Uterus (tissue), 4 donors: Measurements from ENCODE around the gene SOD3. TPM values are rescaled to one million over a fixed set of nuclear protein-coding genes. Genes with fewer than 3 reads are reported as not detected.

ENCODE experiments used
- DNase-seq, 2 donors: peaks; one replicate each; pipeline ENCODE4 v3.0.0-alpha.2; 2019 to 2020
- H3K27ac ChIP-seq, 2 donors: fragments of 200-600 bp; sonication (generic); 1 replicate in 1 of 2; 2 replicates in 1 of 2; pipeline ENCODE4 v1.5.1; 2016 to 2018
- H3K27me3 ChIP-seq, 2 donors: fragments of 200-600 bp; sonication (generic); one replicate each; pipeline ENCODE4 v1.5.1; 2018 to 2019; ENCODE audit warnings: control low read depth in 1 of 2
- H3K36me3 ChIP-seq, 2 donors: fragments of 200-600 bp; sonication (generic); one replicate each; pipeline ENCODE4 v1.5.1; 2019; ENCODE audit warnings: control low read depth in 1 of 2
- H3K4me1 ChIP-seq, 2 donors: fragments of 200-600 bp; sonication (generic); one replicate each; pipeline ENCODE4 v1.5.1; 2018 to 2019; ENCODE audit warnings: control low read depth in 1 of 2
- H3K4me3 ChIP-seq, 2 donors: fragments of 200-600 bp; sonication (generic); 1 replicate in 1 of 2; 2 replicates in 1 of 2; pipeline ENCODE4 v1.5.1; 2018 to 2019; ENCODE audit warnings: mild to moderate bottlenecking in 1 of 2
- H3K9me3 ChIP-seq, 2 donors: fragments of 200-600 bp; sonication (generic); one replicate each; pipeline ENCODE4 v1.5.1; 2019; ENCODE audit warnings: control low read depth in 1 of 2
- POLR2A ChIP-seq, 2 donors: fragments of 450-650 bp; IDR thresholded peaks; one replicate each; pipeline ENCODE4 v1.6.1; 2016; ENCODE audit warnings: antibody characterized with exemption in 2 of 2, mild to moderate bottlenecking in 1 of 2, moderate library complexity in 1 of 2
- intact Hi-C: fragments of 100-400 bp; cut with DNase I; formaldehyde crosslinking; loops from one replicate; pipeline ENCODE4 v1.15.1; 2023; ENCODE audit warnings: low total_unique reads
- total RNA-seq, 4 donors: library from RNA; depleted of rRNA in 3 of 4; stranded (reverse); fragments of >200 nt in 3 of 4; gene quantifications; one replicate each; pipeline versions ENCODE4 v1.1.0 to v1.2.4, GENCODE V29; 2014 to 2023
- TF ChIP-seq, protein P1 (sequence below), 4 experiments: fragments of 200-600 bp in 2 of 4; fragments of 450-650 bp in 2 of 4; sonication (generic) in 2 of 4; IDR thresholded peaks; one replicate each; pipeline ENCODE4 v1.5.1; 2016 to 2019; ENCODE audit warnings: antibody characterized with exemption in 4 of 4, mild to moderate bottlenecking in 2 of 4, moderate library complexity in 1 of 4
- donor health status: DM: yes; HTN: yes; CAD: no.

The SOD3 gene
- total RNA-seq, 4 donors from 2014 or later = 34.4 to 78.6 (median 68.0) TPM

DNA sequence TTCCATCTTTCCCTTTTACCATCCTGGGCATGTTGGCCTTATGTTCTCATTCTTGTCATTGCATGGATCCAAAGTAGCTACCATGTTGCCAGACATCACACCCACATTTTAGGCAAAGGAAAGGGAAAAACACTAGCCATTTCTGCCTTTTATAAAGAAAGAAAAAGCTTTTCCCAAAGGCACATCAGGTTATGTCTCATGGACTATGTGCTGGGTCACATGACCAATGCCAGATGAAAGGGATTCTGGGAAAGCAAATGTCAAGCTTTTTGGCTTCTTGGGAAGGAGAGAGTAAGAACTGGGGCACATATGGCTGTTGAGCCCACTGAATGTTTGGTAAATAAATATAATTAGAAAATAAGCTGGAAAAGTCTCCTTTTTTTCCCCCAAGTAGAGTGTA lies 4.3 kb upstream of the SOD3 start:
- TF ChIP-seq, protein P1, sequence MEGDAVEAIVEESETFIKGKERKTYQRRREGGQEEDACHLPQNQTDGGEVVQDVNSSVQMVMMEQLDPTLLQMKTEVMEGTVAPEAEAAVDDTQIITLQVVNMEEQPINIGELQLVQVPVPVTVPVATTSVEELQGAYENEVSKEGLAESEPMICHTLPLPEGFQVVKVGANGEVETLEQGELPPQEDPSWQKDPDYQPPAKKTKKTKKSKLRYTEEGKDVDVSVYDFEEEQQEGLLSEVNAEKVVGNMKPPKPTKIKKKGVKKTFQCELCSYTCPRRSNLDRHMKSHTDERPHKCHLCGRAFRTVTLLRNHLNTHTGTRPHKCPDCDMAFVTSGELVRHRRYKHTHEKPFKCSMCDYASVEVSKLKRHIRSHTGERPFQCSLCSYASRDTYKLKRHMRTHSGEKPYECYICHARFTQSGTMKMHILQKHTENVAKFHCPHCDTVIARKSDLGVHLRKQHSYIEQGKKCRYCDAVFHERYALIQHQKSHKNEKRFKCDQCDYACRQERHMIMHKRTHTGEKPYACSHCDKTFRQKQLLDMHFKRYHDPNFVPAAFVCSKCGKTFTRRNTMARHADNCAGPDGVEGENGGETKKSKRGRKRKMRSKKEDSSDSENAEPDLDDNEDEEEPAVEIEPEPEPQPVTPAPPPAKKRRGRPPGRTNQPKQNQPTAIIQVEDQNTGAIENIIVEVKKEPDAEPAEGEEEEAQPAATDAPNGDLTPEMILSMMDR (IDR thresholded peaks at IDR 0.05) = no peak
- TF ChIP-seq POLR2A (IDR thresholded peaks at IDR 0.05) = no peak
- H3K4me1 ChIP-seq = no peaks in the 10 kb centered on the region
- no peaks in the 10 kb centered on the region for H3K27me3 ChIP-seq
- DNase-seq = no peak
- H3K9me3 ChIP-seq = no peaks in the 10 kb centered on the region
- H3K36me3 ChIP-seq = no peaks in the 10 kb centered on the region
- no peak overlapping the region for H3K4me3 ChIP-seq
- intact Hi-C loops = no loop called here
- H3K27ac ChIP-seq = no peak overlapping the region

DNA sequence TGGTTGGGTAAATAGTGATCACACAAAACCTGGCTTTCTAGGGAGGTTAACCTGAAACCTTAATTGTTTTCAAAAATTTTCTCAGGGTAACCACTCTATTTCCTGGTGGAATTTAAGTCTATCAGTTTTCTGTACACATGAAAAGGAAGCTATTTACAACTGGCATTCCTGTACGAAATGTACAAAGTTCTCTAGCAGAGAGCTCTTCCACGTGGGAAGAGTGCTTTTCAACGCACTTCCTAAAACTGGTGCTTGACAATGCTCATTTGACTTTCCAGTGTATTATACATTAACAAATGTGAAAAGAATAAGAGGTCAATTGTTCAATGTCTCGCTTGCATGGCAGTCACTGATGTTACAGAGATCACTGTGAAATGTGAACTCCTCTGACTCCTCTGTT lies 2.8 kb upstream of the SOD3 start:
- TF ChIP-seq POLR2A (IDR thresholded peaks at IDR 0.05) = no peak
- TF ChIP-seq, protein P1 (IDR thresholded peaks at IDR 0.05) = no peak
- H3K9me3 ChIP-seq = no peaks in the 10 kb centered on the region
- H3K27me3 ChIP-seq = no peaks in the 10 kb centered on the region
- no peaks in the 10 kb centered on the region for H3K4me1 ChIP-seq
- H3K27ac ChIP-seq = no peak overlapping the region
- no peaks in the 10 kb centered on the region for H3K36me3 ChIP-seq
- no peak for DNase-seq
- no peak overlapping the region for H3K4me3 ChIP-seq
- intact Hi-C loops = no loop called here

DNA sequence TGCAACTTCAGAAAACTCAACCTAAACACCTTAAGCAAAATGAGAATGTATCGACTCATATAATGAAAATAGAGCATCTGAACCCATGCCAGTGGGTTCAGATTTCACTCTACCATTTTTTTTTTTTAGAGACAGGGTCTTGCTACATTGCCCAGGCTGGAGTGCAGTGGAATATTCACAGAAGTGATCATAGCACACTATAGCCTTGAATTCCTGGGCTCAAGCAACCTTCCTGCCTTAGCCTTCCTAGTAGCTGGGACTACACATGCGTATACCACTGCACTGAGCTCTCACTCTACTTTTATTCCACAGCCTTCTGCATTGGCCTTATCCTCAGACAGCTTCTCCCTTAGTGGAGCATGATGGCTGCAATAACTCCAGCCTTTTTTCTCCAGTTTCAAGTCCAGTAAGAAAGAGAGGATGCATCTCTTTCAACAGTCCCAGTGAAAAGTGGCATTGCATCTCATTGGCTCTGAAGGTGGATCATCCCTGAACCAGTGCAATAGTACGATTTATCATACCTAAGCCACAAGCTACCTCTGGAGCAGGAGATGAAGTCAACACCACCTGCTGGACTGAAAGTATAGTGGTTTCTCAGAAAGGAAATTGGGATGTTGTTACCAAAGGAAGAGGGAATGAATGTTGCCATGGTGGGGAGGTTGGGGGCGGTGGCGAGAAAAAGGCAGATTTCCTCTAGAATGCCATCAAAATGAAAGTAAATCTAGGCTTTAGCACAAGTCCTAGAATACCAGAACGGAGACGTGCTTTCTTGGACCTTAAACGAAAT lies 2.0 kb upstream of the SOD3 start:
- peak overlapping the region; percentile 88 to 92 for H3K27ac ChIP-seq
- no peaks in the 10 kb centered on the region for H3K27me3 ChIP-seq
- no peak for DNase-seq
- H3K36me3 ChIP-seq = no peaks in the 10 kb centered on the region
- no peak for TF ChIP-seq POLR2A (IDR thresholded peaks at IDR 0.05)
- TF ChIP-seq, protein P1 (IDR thresholded peaks at IDR 0.05) = peak in 1 of 4 experiments; percentile 19
- H3K4me1 ChIP-seq = no peaks in the 10 kb centered on the region
- intact Hi-C loops = no loop called here
- H3K9me3 ChIP-seq = no peaks in the 10 kb centered on the region
- no peak overlapping the region for H3K4me3 ChIP-seq

- Histone ChIP-seq H3K4me1 (no peaks in the 10 kb centered on the region), H3K4me3 (no peak overlapping the region)
Observed at GRCh38 chr4:24794051-24794450, 1.3 kb upstream of the SOD3 start.

GRCh38 chr4:24794480-24794879 lies 893 bp upstream of the SOD3 start:
- no peaks in the 10 kb centered on the region for H3K9me3 ChIP-seq
- peak; percentile 47 to 57 for DNase-seq
- no peaks in the 10 kb centered on the region for H3K27me3 ChIP-seq
- peak overlapping the region; percentile 88 to 92 for H3K27ac ChIP-seq
- no peaks in the 10 kb centered on the region for H3K36me3 ChIP-seq
- peak overlapping the region in 1 of 2 donors; percentile 39 for H3K4me3 ChIP-seq
- no peak for TF ChIP-seq POLR2A (IDR thresholded peaks at IDR 0.05)
- TF ChIP-seq, protein P1 (IDR thresholded peaks at IDR 0.05) = no peak
- no peaks in the 10 kb centered on the region for H3K4me1 ChIP-seq
- intact Hi-C loops = no loop called here

More at GRCh38 chr4:24794051-24794450, 1.3 kb upstream of the SOD3 start:
- H3K27ac ChIP-seq = peak overlapping the region; percentile 88 to 92
- no peaks in the 10 kb centered on the region for H3K27me3 ChIP-seq
- no peaks in the 10 kb centered on the region for H3K36me3 ChIP-seq
- TF ChIP-seq POLR2A (IDR thresholded peaks at IDR 0.05) = no peak
- TF ChIP-seq, protein P1 (IDR thresholded peaks at IDR 0.05) = no peak
- no peak for DNase-seq
- H3K9me3 ChIP-seq = no peaks in the 10 kb centered on the region
- intact Hi-C loops = no loop called here
